ENCODE results near the gene SLC25A12.

- no peak for TF ChIP-seq EZH2 (IDR thresholded peaks at IDR 0.05; ENCODE audit: insufficient read depth, poor library complexity, severe bottlenecking)
- TF ChIP-seq EZH2phosphoT487 (IDR thresholded peaks at IDR 0.05; ENCODE audit: insufficient read depth, low read depth): no peak
Observed at GRCh38 chr2:171762879-171763573, 131.0 kb downstream of the SLC25A12 start.
